ENCODE data around the gene SPINDOC.
"Not testable (repeated sequence)": the region's sequence is repeated elsewhere in the genome, so short reads cannot be mapped to it uniquely, and the experiment has no call there.

The SPINDOC gene

GRCh38 chr11:63853476-63853875 is 40.2 kb downstream of the SPINDOC start:
- in situ Hi-C loops (cut with MboI; ENCODE audit: low sequenced_read_pairs): no loop called here

- in situ Hi-C loops (cut with MboI; ENCODE audit: low sequenced_read_pairs): no loop called here
Observed at GRCh38 chr11:63854696-63855095, 41.4 kb downstream of the SPINDOC start.

GRCh38 chr11:63855975-63856374 is 42.7 kb downstream of the SPINDOC start:
- in situ Hi-C loops (cut with MboI; ENCODE audit: low sequenced_read_pairs): no loop called here

- in situ Hi-C loops (cut with MboI; ENCODE audit: low sequenced_read_pairs): no loop called here
Observed at GRCh38 chr11:63858628-63859550, 45.6 kb downstream of the SPINDOC start.

- in situ Hi-C loops (cut with MboI; ENCODE audit: low sequenced_read_pairs): no loop called here
Observed at GRCh38 chr11:63862923-63863322, 49.7 kb downstream of the SPINDOC start.

- in situ Hi-C loops (cut with MboI; ENCODE audit: low sequenced_read_pairs): not testable (repeated sequence)
Observed at GRCh38 chr11:63863620-63864019, 50.4 kb downstream of the SPINDOC start.

GRCh38 chr11:63866211-63866610 is 53.0 kb downstream of the SPINDOC start:
- in situ Hi-C loops (cut with MboI; ENCODE audit: low sequenced_read_pairs): no loop called here

GRCh38 chr11:63867511-63867910 is 54.3 kb downstream of the SPINDOC start:
- in situ Hi-C loops (cut with MboI; ENCODE audit: low sequenced_read_pairs): no loop called here

GRCh38 chr11:63868399-63869064 is 55.3 kb downstream of the SPINDOC start:
- in situ Hi-C loops (cut with MboI; ENCODE audit: low sequenced_read_pairs): no loop called here

- in situ Hi-C loops (cut with MboI; ENCODE audit: low sequenced_read_pairs): no loop called here
Observed at GRCh38 chr11:63869171-63869591, 55.9 kb downstream of the SPINDOC start.

- in situ Hi-C loops (cut with MboI; ENCODE audit: low sequenced_read_pairs): no loop called here
Observed at GRCh38 chr11:63869683-63870082, 56.4 kb downstream of the SPINDOC start.

- in situ Hi-C loops (cut with MboI; ENCODE audit: low sequenced_read_pairs): no loop called here
Observed at GRCh38 chr11:63870351-63871140, 57.3 kb downstream of the SPINDOC start.

GRCh38 chr11:63871962-63872799 is 58.9 kb downstream of the SPINDOC start:
- in situ Hi-C loops (cut with MboI; ENCODE audit: low sequenced_read_pairs): no loop called here

- in situ Hi-C loops (cut with MboI; ENCODE audit: low sequenced_read_pairs): no loop called here
Observed at GRCh38 chr11:63872800-63873197, 59.5 kb downstream of the SPINDOC start.

GRCh38 chr11:63873311-63873710 is 60.1 kb downstream of the SPINDOC start:
- in situ Hi-C loops (cut with MboI; ENCODE audit: low sequenced_read_pairs): no loop called here

GRCh38 chr11:63874511-63874910 is 61.3 kb downstream of the SPINDOC start:
- in situ Hi-C loops (cut with MboI; ENCODE audit: low sequenced_read_pairs): no loop called here

- in situ Hi-C loops (cut with MboI; ENCODE audit: low sequenced_read_pairs): no loop called here
Observed at GRCh38 chr11:63875506-63876065, 62.3 kb downstream of the SPINDOC start.

GRCh38 chr11:63876616-63877015 is 63.4 kb downstream of the SPINDOC start:
- in situ Hi-C loops (cut with MboI; ENCODE audit: low sequenced_read_pairs): no loop called here

Data from HL-60/S4 treated with retinoic acid at 250 ng/mL for 4 days and 3 days (cell line).